ENCODE data around the gene DMRT2. TPM values are rescaled to one million over a fixed set of nuclear protein-coding genes. Genes with fewer than 3 reads are reported as not detected.
A peak's percentile ranks its signal among the peaks of the same experiment; 100 is the strongest.

The DMRT2 gene
- total and polyA plus RNA-seq, 2 of the 8 experiments (the other 6 are each of a cell fraction or from before 2014, with no cell fraction given), result 0.29 to 0.93 TPM

- TF ChIP-seq YY1 (IDR thresholded peaks at IDR 0.05; ENCODE audit: low read depth, low read length), result no peak
- TF ChIP-seq BCL11A (IDR thresholded peaks at IDR 0.05; ENCODE audit: low read depth in 2 of 2, low read length in 2 of 2), result no peak
- no peak for TF ChIP-seq CREB1 (IDR thresholded peaks at IDR 0.05)
- TF ChIP-seq RXRA (IDR thresholded peaks at IDR 0.05; ENCODE audit: insufficient read depth, low read depth, low read length), result no peak
- TF ChIP-seq NANOG (IDR thresholded peaks at IDR 0.05; ENCODE audit: insufficient read depth, low read depth, low read length, poor library complexity, severe bottlenecking), result no peak
- TF ChIP-seq KDM5A (IDR thresholded peaks at IDR 0.05; ENCODE audit: low read length), result no peak
- TF ChIP-seq TEAD4 (IDR thresholded peaks at IDR 0.05; ENCODE audit: low read depth, low read length), result no peak
- no peak for TF ChIP-seq SP1 (IDR thresholded peaks at IDR 0.05; ENCODE audit: low read depth, low read length)
- no peak for TF ChIP-seq CEBPB (IDR thresholded peaks at IDR 0.05; ENCODE audit: low read depth, low read length)
- TF ChIP-seq KDM4A (IDR thresholded peaks at IDR 0.05; ENCODE audit: low read depth, low read length, severe bottlenecking), result no peak
- TF ChIP-seq EZH2 (IDR thresholded peaks at IDR 0.05; ENCODE audit: low read depth, low read length, severe bottlenecking), result no peak
- TF ChIP-seq RAD21 (IDR thresholded peaks at IDR 0.05 in 1 of 2, conservative IDR thresholded peaks at IDR 0.05 in 1 of 2; ENCODE audit: low read depth in 2 of 2, low read length in 2 of 2), result peak; percentile 45 to 58
- TF ChIP-seq POU5F1 (IDR thresholded peaks at IDR 0.05; ENCODE audit: low read depth, low read length), result no peak
Observed at GRCh38 chr9:1018121-1018520, 32.0 kb upstream of the DMRT2 start (continued).

Measured in H1 (cell line).